LoVo (cell line): ENCODE measurements around the gene SLC30A2.

Experiments
- DNase-seq: peaks from one replicate; pipeline ENCODE4 v3.0.0-alpha.2; 2016; ENCODE audit warnings: low spot score

SLC30A2 gene

DNA sequence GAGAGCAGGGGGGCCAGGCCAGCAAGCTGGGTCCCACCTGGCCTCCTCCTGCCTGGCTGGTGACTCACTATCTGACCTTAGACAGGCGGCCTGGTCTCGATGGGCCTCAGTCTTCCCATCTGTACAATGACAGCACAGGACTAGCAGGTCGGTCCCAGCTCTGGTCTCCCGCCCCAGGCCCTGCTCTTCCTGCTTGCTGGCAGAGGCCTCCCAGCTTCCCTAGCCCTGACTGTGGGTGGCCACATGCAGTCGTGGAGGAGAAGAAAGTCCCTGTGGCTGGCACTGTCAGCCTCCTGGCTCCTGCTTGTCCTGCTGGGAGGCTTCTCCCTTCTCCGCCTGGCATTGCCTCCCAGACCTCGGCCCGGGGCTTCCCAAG, 23.5 kb downstream of the SLC30A2 start:
- no peak for DNase-seq

DNA sequence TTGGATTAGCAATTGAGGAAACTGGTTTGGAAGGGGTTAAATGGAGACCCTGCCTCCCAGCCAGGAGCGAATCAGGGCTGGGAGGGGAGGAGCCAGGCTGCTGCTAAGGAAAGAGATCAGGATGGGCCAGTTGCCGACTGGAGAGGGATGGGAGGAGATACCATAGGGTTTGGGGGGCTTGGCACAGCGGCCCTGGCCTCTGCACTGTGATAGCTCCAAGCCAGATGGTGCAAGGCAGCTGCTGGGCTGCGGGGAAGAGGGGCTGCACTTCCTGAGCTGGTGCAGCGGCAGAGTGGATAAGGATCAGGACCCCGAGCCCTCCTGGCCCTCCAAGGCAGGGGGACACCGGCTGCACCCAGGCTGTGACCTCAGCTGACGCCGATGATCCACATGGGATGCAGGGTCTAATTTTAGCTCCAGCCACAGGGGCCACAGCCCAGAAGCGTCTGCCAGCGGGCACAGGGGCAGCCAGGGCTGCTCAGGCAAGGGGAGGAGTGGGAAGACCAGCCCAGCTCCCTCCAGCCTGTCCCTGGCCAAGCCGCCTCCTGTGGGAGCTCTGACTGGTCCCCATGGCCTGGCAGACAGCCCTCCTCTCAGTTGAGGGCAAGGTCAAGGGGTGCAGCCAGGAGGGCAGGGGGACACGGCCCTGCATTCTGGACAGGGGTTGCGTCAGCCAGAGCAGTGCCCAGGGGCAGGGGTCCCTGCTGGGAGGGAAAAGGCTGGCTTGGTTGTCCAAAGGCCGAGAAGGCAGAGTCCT, 24.1 kb downstream of the SLC30A2 start, which contains the start of gene EXTL1:
Gene EXTL1 (plus strand): TSS at position 129 of the 757 bp plus-strand sequence. CDS start 872 bp downstream, outside the sequence.
- DNase-seq: no peak

GRCh38 chr1:26020941-26021646, 24.8 kb downstream of the SLC30A2 start:
- DNase-seq: no peak

DNA sequence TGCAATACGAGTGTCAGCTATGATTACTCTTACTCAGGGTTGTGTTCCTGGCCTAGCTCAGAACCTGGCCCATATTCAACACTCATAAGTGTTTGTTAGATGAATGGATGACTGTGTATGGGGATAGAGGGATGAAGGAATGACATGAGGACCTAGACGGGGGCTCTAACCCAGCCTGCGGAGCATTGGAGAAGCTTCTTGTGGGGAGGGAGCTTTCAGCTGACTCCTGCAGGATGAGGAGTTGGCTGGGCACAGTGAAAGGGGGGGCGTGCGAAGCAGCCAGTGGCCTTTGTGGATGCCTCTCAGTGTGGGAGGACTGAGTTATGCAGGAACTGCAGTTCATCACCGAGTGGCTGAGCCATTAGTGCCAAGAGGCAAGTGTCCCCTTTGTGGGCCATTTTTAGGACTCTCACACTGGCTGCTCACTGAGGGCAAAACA, 25.6 kb downstream of the SLC30A2 start:
- DNase-seq: no peak

DNA sequence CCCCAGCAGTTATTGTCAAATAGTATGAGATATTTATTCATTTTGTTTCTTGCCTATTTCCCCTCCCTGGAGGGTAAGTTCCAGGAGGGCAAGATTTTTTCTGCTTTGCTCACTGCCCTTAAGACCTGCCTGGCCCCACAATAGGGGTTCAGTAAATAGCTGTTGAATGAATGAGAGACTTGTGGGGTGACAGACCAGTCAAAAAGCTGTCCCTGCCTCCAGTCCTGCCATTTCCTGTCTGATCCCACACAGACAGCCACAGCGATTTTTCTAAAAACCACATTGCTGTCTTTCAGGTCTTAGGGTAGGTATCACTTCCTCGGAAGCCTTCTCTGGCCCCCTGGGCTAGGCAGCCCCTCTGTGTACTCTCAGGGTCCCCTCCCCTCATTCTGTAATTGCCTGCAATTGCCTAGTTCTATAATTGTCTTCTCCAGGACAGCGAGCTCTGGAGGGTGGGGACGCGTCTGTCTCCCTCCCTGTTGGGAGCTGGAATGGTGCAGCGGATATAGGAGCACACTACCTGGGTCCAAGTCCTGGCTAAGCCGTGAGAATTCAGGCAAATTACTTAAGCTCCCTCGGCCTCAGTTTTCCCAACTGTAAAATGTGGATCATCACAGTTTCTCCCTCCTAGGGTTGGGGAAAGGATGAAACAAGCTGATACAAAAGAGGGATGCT, 26.1 kb downstream of the SLC30A2 start:
- DNase-seq: no peak

DNA sequence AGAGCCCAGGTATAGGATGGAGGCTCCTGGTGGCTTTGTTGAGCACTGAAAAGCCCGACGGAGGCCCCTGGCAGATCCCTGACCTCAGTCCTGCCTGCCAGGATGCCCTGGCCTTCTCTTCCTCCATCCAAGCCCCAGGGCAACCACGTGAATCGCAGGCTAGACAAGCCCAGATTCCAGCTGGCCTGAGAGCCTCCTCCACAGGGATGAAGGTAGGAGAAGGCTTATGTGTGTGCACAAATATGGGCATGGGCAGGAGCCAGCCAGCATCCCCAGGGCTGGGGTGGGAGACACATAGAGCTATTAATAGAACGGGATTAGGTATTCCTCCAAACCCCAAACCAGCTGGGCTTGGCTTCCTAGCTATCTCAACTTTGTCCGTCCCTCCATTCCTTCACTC, 28.3 kb downstream of the SLC30A2 start:
- no peak for DNase-seq

GRCh38 chr1:26016953-26017545, 28.9 kb downstream of the SLC30A2 start:
- no peak for DNase-seq

DNA sequence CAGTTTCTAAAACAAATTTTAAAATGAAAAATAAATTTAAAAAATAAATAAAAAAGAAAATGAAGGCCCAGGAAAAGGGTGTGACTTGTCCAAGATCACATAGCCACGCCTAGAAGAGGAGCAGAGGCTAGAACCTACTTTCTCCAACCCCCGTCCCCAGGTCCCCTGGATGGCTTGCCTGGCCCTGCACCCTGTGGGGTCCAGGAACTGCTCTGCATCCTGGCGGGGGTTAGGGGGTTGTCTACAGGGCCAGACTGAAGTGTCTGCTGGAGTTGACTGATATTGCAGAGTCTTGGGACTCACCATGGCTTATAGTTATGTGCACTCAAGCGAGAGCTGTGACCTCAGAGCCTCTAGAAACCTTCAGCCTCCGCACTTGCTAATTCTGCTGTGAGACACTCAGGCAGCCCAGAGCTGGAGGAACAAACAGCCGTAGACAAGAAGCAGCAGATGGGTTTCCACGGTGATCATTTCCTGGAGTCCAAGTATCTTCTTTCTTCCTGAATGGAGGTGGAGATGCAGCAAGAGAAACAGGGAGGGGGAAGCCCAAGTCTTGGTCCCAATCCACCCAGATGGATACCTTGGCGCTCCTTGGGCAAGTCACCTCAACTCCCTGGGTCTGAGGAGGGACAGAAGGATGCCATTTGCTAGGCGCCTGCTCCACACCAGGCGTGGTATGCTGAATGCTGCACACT, 29.5 kb downstream of the SLC30A2 start:
- DNase-seq: no peak

DNA sequence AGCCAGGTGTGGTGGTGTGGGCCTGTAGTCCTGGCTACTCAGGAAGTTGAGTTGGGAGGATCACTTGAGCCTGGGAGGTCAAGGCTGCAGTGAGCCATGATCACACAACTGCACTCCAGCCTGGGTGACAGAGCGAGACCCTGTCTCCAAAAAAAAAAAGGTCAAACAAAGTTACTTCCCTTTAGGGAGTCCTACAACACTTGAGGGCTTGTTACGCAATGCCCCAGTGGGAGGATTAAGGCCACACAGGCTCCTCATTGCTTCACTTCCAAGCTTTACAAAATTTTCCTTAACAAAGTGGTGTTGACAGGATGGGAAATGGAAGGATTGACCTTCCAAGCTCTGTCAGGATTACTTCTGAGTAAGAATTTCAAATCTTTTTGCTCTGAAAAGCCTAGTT, 30.6 kb downstream of the SLC30A2 start:
- no peak for DNase-seq

DNA sequence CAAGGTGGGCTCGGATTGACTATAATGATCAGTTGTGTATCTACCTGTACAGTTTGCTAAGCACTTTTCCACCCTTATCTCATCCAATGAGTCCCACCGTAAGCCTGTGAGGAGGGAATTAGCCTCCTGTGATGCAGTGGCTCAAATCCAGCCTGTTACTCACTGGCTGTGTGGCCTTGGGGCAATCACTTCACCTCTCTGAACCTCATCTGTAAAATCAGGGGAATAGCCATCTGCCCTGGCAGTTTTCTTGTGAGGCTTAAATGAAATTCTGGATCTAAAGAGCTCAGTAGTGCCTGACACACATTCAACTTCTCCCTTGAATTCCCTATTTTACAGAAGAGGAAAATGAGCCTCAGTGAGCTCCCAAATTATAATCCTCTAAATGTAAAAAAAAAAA, 31.7 kb downstream of the SLC30A2 start:
- DNase-seq: no peak

- DNase-seq: no peak
Observed at GRCh38 chr1:26012864-26013263, 33.1 kb downstream of the SLC30A2 start.

- no peak for DNase-seq
Observed at GRCh38 chr1:26010825-26011224, 35.1 kb downstream of the SLC30A2 start.

DNA sequence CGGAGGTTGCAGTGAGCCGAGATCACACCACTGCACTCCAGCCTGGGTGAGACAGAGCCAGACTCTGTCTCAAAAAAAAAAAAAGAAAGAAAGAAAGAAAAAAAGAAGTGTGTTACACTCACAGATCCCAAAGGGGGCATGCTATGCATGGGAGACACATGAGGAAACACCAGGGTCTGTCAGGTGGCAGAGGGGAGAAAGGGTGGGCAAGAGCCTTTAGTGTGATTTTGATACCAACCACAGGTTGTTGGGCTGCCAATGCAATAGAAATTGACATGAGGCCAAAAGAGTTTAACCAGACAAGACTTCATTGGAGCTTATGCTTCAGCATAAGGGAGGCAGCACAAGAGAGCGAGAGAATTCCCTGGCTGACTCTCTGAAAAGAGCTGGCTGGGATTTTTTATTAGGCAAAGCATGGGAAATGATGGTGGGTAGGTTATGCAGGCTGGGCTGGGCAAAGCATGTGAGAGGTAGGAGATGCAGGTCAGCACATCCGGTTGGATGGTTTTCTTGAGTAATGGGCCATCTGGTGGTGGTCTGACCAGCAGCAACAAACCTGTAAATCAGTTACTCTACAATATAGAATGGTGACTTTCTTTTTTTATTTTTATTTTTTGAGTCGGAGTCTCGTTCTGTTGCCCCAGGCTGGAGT, 36.0 kb downstream of the SLC30A2 start:
- no peak for DNase-seq

GRCh38 chr1:26006710-26007109, 39.2 kb downstream of the SLC30A2 start:
- DNase-seq: no peak

- DNase-seq: no peak
Observed at GRCh38 chr1:26005434-26006105, 40.3 kb downstream of the SLC30A2 start.

DNA sequence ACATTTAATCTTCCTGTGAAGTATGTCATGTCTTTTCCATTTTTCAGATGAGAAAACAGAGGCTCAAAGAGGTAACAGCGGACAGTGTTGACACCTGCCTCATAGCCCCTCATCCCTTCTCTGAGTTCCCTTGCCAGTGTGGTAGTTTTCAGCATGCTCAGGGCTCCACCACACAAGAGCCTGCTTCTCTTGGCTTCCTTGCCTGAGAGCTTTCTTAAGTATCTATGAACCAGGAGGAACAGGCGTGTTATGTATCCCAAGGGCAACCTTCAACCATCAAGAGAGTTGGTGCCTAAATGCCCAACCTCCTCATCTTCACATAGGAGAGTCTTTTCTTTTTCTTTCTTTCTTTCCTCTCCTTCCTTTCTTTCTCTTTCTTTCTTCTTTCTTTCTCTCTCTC, 42.2 kb downstream of the SLC30A2 start:
- DNase-seq: no peak

GRCh38 chr1:26003262-26003661, 42.7 kb downstream of the SLC30A2 start:
- no peak for DNase-seq

- DNase-seq: no peak
Observed at GRCh38 chr1:25999041-25999800, 46.7 kb downstream of the SLC30A2 start.

DNA sequence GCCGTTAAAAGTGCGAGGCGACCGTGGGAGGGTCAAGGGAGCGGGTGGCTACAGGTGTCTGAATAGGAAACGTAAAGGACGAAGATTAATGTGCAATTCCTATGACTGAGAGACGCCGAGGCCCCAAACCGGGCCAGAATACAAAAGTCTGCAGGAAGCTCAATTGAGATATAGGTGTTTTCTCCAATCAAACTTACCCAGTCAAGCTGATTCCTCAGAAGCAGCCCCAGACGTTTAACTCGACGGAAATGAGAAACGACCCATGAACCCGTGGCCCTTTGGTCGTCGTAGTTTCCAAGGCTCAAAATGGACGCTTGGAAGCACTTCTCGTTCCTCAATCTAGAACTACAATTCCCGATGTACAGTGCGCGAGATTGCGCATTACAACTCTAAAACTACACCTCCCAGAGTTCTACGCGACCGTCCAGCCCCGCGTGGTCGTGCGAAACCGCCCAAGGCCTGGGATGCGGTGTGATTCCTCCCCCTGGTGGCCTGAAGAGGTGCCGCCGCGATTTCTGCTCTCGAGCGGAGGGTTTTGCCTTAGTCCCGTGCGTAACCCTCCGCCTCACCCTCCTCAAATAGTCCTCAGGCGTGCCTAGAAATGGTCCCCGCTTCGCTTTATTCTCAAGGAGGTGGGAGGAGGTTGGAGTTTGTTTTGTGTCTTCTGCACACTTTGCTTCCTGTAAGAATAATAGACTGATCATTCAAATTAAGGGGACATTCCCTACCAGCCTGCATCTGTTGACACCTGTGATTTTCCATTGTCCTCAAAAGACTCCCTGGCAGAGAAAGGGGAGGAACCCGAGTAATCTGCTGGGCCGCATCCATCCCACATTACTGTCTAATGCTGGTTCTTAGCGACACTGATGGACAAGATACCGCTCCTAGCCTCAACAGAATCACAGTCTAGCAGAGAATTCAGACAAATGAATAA, 47.8 kb downstream of the SLC30A2 start, which contains the start of gene PAFAH2:
Gene PAFAH2 (minus strand): TSS at position 236 of the 934 bp plus-strand sequence. CDS start 7,247 bp downstream, outside the sequence.
- peak; percentile 98 for DNase-seq
